ENCODE results near the gene GID4. TPM values are rescaled to one million over a fixed set of nuclear protein-coding genes. Genes with fewer than 3 reads are reported as not detected.

GID4 gene
- total RNA-seq, 4 donors from 2014 or later = 7.5 to 18.1 (median 11.6) TPM

DNA sequence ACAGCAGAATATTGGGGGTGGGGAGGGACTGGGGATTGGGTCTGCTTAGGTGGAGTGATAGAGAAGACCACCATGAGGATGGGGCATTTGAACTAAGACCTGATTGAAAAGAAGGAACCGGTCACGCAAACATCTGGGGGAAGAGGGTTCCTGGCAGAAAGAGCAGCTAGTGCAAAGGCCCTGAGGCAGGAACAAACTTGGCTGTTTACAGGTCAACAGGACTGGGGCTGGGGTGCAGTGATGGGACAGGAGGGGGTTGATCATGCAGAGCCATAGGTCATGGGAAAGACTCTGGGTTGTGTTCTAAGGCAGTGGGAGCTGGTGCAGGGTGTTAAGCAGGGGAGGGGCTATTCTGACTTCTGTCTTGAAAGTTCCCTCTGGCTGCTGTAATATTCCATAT lies 50.4 kb downstream of the GID4 start:
- Histone ChIP-seq H3K9me3 (no peaks in the 10 kb centered on the region), H3K4me3 (no peak overlapping the region), H3K36me3 (peaks cover 7 to 41% (median 8%) of the 10 kb centered on the region in 3 donors), H3K4me1 (peaks cover 11 to 35% (median 15%) of the 10 kb centered on the region in 3 donors), H3K27me3 (no peaks in the 10 kb centered on the region), H3K27ac (no peak overlapping the region)
- intact Hi-C loops (cut with DNase I) = no loop called here
- TF ChIP-seq POLR2A (IDR thresholded peaks at IDR 0.05) = no peak
- TF ChIP-seq, protein P1, sequence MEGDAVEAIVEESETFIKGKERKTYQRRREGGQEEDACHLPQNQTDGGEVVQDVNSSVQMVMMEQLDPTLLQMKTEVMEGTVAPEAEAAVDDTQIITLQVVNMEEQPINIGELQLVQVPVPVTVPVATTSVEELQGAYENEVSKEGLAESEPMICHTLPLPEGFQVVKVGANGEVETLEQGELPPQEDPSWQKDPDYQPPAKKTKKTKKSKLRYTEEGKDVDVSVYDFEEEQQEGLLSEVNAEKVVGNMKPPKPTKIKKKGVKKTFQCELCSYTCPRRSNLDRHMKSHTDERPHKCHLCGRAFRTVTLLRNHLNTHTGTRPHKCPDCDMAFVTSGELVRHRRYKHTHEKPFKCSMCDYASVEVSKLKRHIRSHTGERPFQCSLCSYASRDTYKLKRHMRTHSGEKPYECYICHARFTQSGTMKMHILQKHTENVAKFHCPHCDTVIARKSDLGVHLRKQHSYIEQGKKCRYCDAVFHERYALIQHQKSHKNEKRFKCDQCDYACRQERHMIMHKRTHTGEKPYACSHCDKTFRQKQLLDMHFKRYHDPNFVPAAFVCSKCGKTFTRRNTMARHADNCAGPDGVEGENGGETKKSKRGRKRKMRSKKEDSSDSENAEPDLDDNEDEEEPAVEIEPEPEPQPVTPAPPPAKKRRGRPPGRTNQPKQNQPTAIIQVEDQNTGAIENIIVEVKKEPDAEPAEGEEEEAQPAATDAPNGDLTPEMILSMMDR (IDR thresholded peaks at IDR 0.05) = no peak
- 93 to 100% methylated on average over 2 of the region's 2 CpGs for WGBS, 2 donors
- DNase-seq = no peak

DNA sequence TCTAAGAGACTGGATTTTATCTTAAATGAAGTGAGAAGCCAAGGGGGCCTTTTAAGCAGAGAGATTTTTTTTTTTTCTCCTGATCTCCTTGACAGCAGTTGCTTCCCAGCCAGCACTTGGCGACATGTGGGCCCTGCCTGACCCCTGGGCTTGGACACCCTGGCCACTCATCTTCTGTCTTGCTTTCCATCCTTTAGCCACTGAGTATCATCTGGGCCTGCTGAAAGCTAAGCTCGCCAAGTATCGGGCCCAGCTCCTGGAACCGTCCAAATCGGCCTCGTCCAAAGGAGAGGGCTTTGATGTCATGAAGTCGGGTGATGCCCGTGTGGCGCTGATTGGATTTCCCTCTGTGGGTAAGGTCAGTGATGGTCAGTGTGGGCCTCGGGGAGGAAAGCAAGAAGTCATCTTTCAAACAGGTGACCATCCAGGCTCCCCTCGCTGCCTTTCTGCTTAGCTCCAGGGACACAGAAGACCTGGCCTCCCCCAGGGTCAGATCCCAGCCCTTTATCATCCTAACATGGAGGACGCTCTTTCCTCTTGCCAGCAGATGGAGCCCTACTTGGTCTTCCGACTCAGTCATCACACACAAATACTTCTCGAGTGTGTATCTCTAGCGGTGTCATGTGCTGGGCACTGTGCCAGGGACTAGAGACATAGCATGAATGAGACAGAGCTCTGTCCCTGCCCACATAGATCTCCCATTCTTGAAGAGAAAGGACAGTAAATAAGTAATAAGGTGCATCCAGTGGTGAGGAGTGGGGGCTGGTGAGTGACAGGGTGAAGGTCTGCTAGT lies 54.6 kb downstream of the GID4 start:
- H3K4me3 ChIP-seq = no peak overlapping the region
- H3K27ac ChIP-seq = no peak overlapping the region
- peaks cover 2 to 18% (median 8%) of the 10 kb centered on the region in 3 donors for H3K4me1 ChIP-seq
- TF ChIP-seq, protein P1 (IDR thresholded peaks at IDR 0.05) = peak in 1 of 6 experiments; percentile 34
- TF ChIP-seq POLR2A (IDR thresholded peaks at IDR 0.05) = no peak
- peaks cover 7 to 83% (median 22%) of the 10 kb centered on the region in 3 donors for H3K36me3 ChIP-seq
- no peaks in the 10 kb centered on the region for H3K9me3 ChIP-seq
- WGBS, 2 donors = 79 to 92% methylated on average over 12 to 13 of the region's 15 CpGs
- DNase-seq = no peak
- intact Hi-C loops (cut with DNase I) = no loop called here
- no peaks in the 10 kb centered on the region for H3K27me3 ChIP-seq

DNA sequence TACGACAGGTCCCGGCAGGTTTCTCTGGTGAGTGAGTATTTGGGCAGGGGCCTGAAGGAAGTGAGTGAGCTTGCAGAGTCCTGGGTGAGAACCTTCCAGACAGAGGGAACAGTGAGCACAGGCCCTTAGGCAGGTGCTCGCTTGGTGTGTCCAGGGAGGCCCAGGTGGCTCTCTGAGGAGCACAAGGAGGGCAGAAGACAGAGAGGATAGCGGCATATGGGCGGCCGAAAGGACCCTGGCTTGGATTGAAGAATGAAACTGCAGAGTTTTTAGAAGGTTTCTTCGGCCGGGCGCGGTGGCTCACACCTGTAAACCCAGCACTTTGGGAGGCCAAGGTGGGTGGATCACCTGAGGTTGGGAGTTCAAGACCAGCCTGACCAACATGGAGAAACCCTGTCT lies 55.2 kb downstream of the GID4 start:
- H3K27me3 ChIP-seq = no peaks in the 10 kb centered on the region
- peaks cover 7 to 89% (median 25%) of the 10 kb centered on the region in 3 donors for H3K36me3 ChIP-seq
- WGBS, 2 donors = 95 to 97% methylated on average over 6 to 10 of the region's 10 CpGs
- H3K27ac ChIP-seq = no peak overlapping the region
- DNase-seq = no peak
- intact Hi-C loops (cut with DNase I) = no loop called here
- TF ChIP-seq POLR2A (IDR thresholded peaks at IDR 0.05) = no peak
- TF ChIP-seq, protein P1 (IDR thresholded peaks at IDR 0.05) = no peak
- no peaks in the 10 kb centered on the region for H3K9me3 ChIP-seq
- peaks cover 0 to 12% (median 2%) of the 10 kb centered on the region in 3 donors for H3K4me1 ChIP-seq
- H3K4me3 ChIP-seq = no peak overlapping the region

DNA sequence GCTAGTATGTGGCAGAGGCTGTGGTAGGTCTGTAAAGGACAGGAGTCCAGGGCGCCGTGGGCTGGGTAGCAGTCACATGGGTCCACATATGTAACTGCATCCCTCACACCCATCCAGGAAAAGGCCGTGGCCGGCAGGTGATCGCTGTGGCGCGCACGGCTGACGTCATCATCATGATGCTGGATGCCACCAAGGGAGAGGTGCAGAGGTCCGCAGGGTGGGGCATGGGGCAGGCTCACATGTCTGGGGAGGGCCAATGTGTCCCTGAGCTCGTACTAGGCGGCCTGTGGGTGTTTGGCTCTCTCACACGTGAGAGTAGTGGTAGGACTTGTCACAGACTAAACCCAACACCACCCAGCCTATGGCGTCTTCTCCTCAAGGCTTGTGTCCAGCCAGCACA lies 60.3 kb downstream of the GID4 start:
- Histone ChIP-seq H3K27ac (no peak overlapping the region), H3K9me3 (no peaks in the 10 kb centered on the region), H3K4me1 (no peaks in the 10 kb centered on the region), H3K27me3 (no peaks in the 10 kb centered on the region), H3K4me3 (no peak overlapping the region), H3K36me3 (peaks cover 20 to 93% (median 31%) of the 10 kb centered on the region in 3 donors)
- WGBS, 2 donors = 87 to 89% methylated on average over 6 to 9 of the region's 14 CpGs
- intact Hi-C loops (cut with DNase I) = no loop called here
- DNase-seq = no peak
- TF ChIP-seq, protein P1 (IDR thresholded peaks at IDR 0.05) = no peak
- TF ChIP-seq POLR2A (IDR thresholded peaks at IDR 0.05) = no peak

DNA sequence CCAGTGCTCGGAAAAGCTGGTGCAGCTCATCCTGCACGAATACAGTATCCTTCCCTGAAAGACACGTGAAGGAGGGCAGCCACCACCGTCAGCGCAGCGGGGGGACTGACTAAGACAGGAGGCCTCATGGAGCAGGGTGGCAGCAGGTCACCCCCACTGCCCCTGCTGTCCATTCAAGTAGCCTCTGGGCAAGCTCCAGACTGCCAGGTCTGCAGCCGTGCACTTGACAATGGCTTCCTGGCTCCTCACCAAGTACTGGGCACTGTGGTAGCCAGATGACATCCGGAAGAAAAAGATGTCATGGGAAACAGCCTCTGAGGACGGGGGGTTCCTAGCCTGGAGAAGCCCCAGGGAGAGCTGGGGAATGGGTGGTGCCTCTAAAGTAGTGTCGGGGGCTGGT lies 61.4 kb downstream of the GID4 start:
- Histone ChIP-seq H3K36me3 (peaks cover 20 to 93% (median 31%) of the 10 kb centered on the region in 3 donors), H3K9me3 (no peaks in the 10 kb centered on the region), H3K4me3 (no peak overlapping the region), H3K4me1 (no peaks in the 10 kb centered on the region), H3K27me3 (no peaks in the 10 kb centered on the region), H3K27ac (no peak overlapping the region)
- intact Hi-C loops (cut with DNase I) = no loop called here
- DNase-seq = no peak
- TF ChIP-seq, protein P1 (IDR thresholded peaks at IDR 0.05) = no peak
- no peak for TF ChIP-seq POLR2A (IDR thresholded peaks at IDR 0.05)
- WGBS, 2 donors = 76 to 90% methylated on average over 3 to 7 of the region's 10 CpGs
